Immature natural killer cell (primary cell): ENCODE measurements around the gene MSH6. TPM values are rescaled to one million over a fixed set of nuclear protein-coding genes. Genes with fewer than 3 reads are reported as not detected.
"Not testable (repeated sequence)": the region's sequence is repeated elsewhere in the genome, so short reads cannot be mapped to it uniquely, and the experiment has no call there.

Experiments
- DNase-seq, 3 donors: peaks; one replicate each; pipeline ENCODE4 v3.0.0; 2022; ENCODE audit warnings: mixed read lengths in 1 of 3
- H3K27ac Mint-ChIP-seq, 6 donors: one replicate each; pipeline ENCODE4 v1.8.0; 2020; ENCODE audit warnings: mixed read lengths in 6 of 6, mild to moderate bottlenecking in 5 of 6, inconsistent platforms in 4 of 6, moderate library complexity in 3 of 6
- H3K27me3 Mint-ChIP-seq, 3 donors: one replicate each; pipeline ENCODE4 v1.8.0; 2020 to 2021; ENCODE audit warnings: low read depth in 3 of 3, mild to moderate bottlenecking in 3 of 3, mixed read lengths in 3 of 3, moderate library complexity in 3 of 3, inconsistent platforms in 1 of 3
- H3K36me3 Mint-ChIP-seq, 3 donors: one replicate each; pipeline ENCODE4 v1.8.0; 2020; ENCODE audit warnings: mixed read lengths in 3 of 3, inconsistent platforms in 2 of 3, mild to moderate bottlenecking in 2 of 3
- H3K4me1 Mint-ChIP-seq, 2 donors: one replicate each; pipeline ENCODE4 v1.8.0; 2020; ENCODE audit warnings: inconsistent platforms in 2 of 2, mild to moderate bottlenecking in 2 of 2, mixed read lengths in 2 of 2, moderate library complexity in 1 of 2
- H3K4me3 Mint-ChIP-seq, 5 donors: one replicate each; pipeline ENCODE4 v1.8.0; 2020; ENCODE audit warnings: mild to moderate bottlenecking in 5 of 5, mixed read lengths in 5 of 5, inconsistent platforms in 3 of 5, moderate library complexity in 3 of 5
- H3K9me3 Mint-ChIP-seq, 6 donors: one replicate each; pipeline ENCODE4 v1.8.0; 2020; ENCODE audit warnings: mild to moderate bottlenecking in 6 of 6, mixed read lengths in 6 of 6, inconsistent platforms in 4 of 6, moderate library complexity in 3 of 6
- polyA plus RNA-seq, 3 donors: library from polyadenylated mRNA; unstranded; fragments of 300-500 nt; fragmentation: Illumina TruSeq; gene quantifications; one replicate each; pipeline ENCODE4 v1.2.3, GENCODE V29; 2021

Gene MSH6
- polyA plus RNA-seq, 3 donors from 2014 or later = 5.4 to 21.0 (median 7.9) TPM

GRCh38 chr2:47822518-47822917 lies 39.6 kb downstream of the MSH6 start:
- peaks cover 0 to 3% (median 2%) of the 10 kb centered on the region in 3 donors for H3K27me3 Mint-ChIP-seq
- no peak overlapping the region for H3K4me3 Mint-ChIP-seq
- no peaks in the 10 kb centered on the region for H3K9me3 Mint-ChIP-seq
- peaks cover 5 to 32% (median 13%) of the 10 kb centered on the region in 3 donors for H3K36me3 Mint-ChIP-seq
- H3K4me1 Mint-ChIP-seq = peaks cover under 1 to 4% of the 10 kb centered on the region in 2 donors
- no peak for DNase-seq
- H3K27ac Mint-ChIP-seq = peak overlapping the region in 1 of 6 donors; percentile 58

GRCh38 chr2:47833516-47833968 lies 50.6 kb downstream of the MSH6 start:
- DNase-seq = no peak
- peaks cover 0 to 2% of the 10 kb centered on the region in 2 donors for H3K4me1 Mint-ChIP-seq
- no peak overlapping the region for H3K4me3 Mint-ChIP-seq
- H3K36me3 Mint-ChIP-seq = peaks cover 9 to 31% (median 24%) of the 10 kb centered on the region in 3 donors
- H3K27ac Mint-ChIP-seq = no peak overlapping the region
- peaks cover 0 to 3% (median 0%) of the 10 kb centered on the region in 3 donors for H3K27me3 Mint-ChIP-seq
- no peaks in the 10 kb centered on the region for H3K9me3 Mint-ChIP-seq

- Mint-ChIP-seq H3K27me3 (peaks cover 0 to 2% (median 0%) of the 10 kb centered on the region in 3 donors), H3K4me3 (no peak overlapping the region), H3K27ac (peak overlapping the region in 1 of 6 donors; percentile 49), H3K36me3 (peaks cover 8 to 24% (median 13%) of the 10 kb centered on the region in 3 donors), H3K9me3 (no peaks in the 10 kb centered on the region), H3K4me1 (peaks cover 17 to 42% of the 10 kb centered on the region in 2 donors)
- no peak for DNase-seq
Observed at GRCh38 chr2:47838249-47838648, 55.3 kb downstream of the MSH6 start.

GRCh38 chr2:47838686-47839085 lies 55.7 kb downstream of the MSH6 start:
- no peak overlapping the region for H3K4me3 Mint-ChIP-seq
- peaks cover 0 to 2% (median 2%) of the 10 kb centered on the region in 3 donors for H3K27me3 Mint-ChIP-seq
- peak overlapping the region in 4 of 6 donors; percentile 2 to 49 (median 24) for H3K27ac Mint-ChIP-seq
- H3K4me1 Mint-ChIP-seq = peaks cover 22 to 46% of the 10 kb centered on the region in 2 donors
- H3K9me3 Mint-ChIP-seq = no peaks in the 10 kb centered on the region
- DNase-seq = no peak
- H3K36me3 Mint-ChIP-seq = peaks cover 8 to 24% (median 13%) of the 10 kb centered on the region in 3 donors

- Mint-ChIP-seq H3K27ac (peak overlapping the region in 2 of 6 donors; percentile 25 to 61), H3K9me3 (no peaks in the 10 kb centered on the region), H3K4me3 (peak overlapping the region in 2 of 5 donors; percentile 11 to 15), H3K27me3 (peaks cover 1 to 2% (median 2%) of the 10 kb centered on the region in 3 donors), H3K4me1 (peaks cover 46 to 72% of the 10 kb centered on the region in 2 donors), H3K36me3 (peaks cover 5 to 14% (median 5%) of the 10 kb centered on the region in 3 donors)
- no peak for DNase-seq
Observed at GRCh38 chr2:47842846-47843245, 59.9 kb downstream of the MSH6 start.

- Mint-ChIP-seq H3K36me3 (peaks cover 4 to 13% (median 5%) of the 10 kb centered on the region in 3 donors), H3K4me3 (peak overlapping the region in 1 of 5 donors; percentile 11), H3K27me3 (peaks cover 1 to 2% (median 2%) of the 10 kb centered on the region in 3 donors), H3K4me1 (peaks cover 50 to 77% of the 10 kb centered on the region in 2 donors), H3K9me3 (no peaks in the 10 kb centered on the region), H3K27ac (peak overlapping the region; percentile 2 to 61 (median 46))
- DNase-seq = no peak
Observed at GRCh38 chr2:47843407-47843806, 60.5 kb downstream of the MSH6 start.

- no peak for DNase-seq
- peak overlapping the region in 1 of 5 donors; percentile 25 for H3K4me3 Mint-ChIP-seq
- peaks cover 0 to 5% (median 0%) of the 10 kb centered on the region in 3 donors for H3K36me3 Mint-ChIP-seq
- H3K27ac Mint-ChIP-seq = peak overlapping the region in 5 of 6 donors; percentile 2 to 55 (median 22)
- H3K9me3 Mint-ChIP-seq = no peaks in the 10 kb centered on the region
- peaks cover 53 to 77% of the 10 kb centered on the region in 2 donors for H3K4me1 Mint-ChIP-seq
- H3K27me3 Mint-ChIP-seq = peaks cover 1 to 2% (median 2%) of the 10 kb centered on the region in 3 donors
Observed at GRCh38 chr2:47844162-47844561, 61.2 kb downstream of the MSH6 start.

GRCh38 chr2:47849368-47849767 lies 66.4 kb downstream of the MSH6 start:
- H3K4me1 Mint-ChIP-seq = peaks cover 60 to 80% of the 10 kb centered on the region in 2 donors
- H3K9me3 Mint-ChIP-seq = no peaks in the 10 kb centered on the region
- peaks cover 0 to 2% (median 0%) of the 10 kb centered on the region in 3 donors for H3K27me3 Mint-ChIP-seq
- H3K36me3 Mint-ChIP-seq = no peaks in the 10 kb centered on the region
- DNase-seq = no peak
- H3K27ac Mint-ChIP-seq = peak overlapping the region in 2 of 6 donors; percentile 3 to 33
- H3K4me3 Mint-ChIP-seq = no peak overlapping the region

GRCh38 chr2:47850198-47850597 lies 67.3 kb downstream of the MSH6 start:
- H3K4me1 Mint-ChIP-seq = peaks cover 57 to 78% of the 10 kb centered on the region in 2 donors
- no peak overlapping the region for H3K4me3 Mint-ChIP-seq

GRCh38 chr2:47853067-47853777 lies 70.3 kb downstream of the MSH6 start:
- Mint-ChIP-seq H3K4me1 (peaks cover 66 to 90% of the 10 kb centered on the region in 2 donors), H3K27ac (peak overlapping the region in 1 of 6 donors; percentile 34)
- H3K4me3 Mint-ChIP-seq, H3K9me3 Mint-ChIP-seq, H3K36me3 Mint-ChIP-seq, H3K27me3 Mint-ChIP-seq, DNase-seq: not testable (repeated sequence)

More at GRCh38 chr2:47850198-47850597, 67.3 kb downstream of the MSH6 start:
- no peak for DNase-seq
- no peaks in the 10 kb centered on the region for H3K36me3 Mint-ChIP-seq
- H3K9me3 Mint-ChIP-seq = no peaks in the 10 kb centered on the region
- H3K27me3 Mint-ChIP-seq = peaks cover 0 to 2% (median 0%) of the 10 kb centered on the region in 3 donors
- peak overlapping the region in 3 of 6 donors; percentile 39 to 78 (median 46) for H3K27ac Mint-ChIP-seq

Other genes starting within 250 kb of the MSH6 start
- gene KCNK12, start 212.2 kb upstream of the MSH6 start, polyA plus RNA-seq = under 1 TPM; 0.39 to 0.58 (median 0.50) TPM
- 1 to 10 TPM; 5.2 to 7.5 (median 7.0) TPM for gene FBXO11, start 123.4 kb downstream of the MSH6 start, polyA plus RNA-seq